Natural killer cell (primary cell): ENCODE data around the gene INPP4B. TPM values are rescaled to one million over a fixed set of nuclear protein-coding genes. Genes with fewer than 3 reads are reported as not detected.
A peak's percentile ranks its signal among the peaks of the same experiment; 100 is the strongest.

Experiments
- ATAC-seq, 3 donors: fragments of 150-1000 bp in 2 of 3; fragments of 200-7000 bp in 1 of 3; cut with Tn5 transposase; 1 replicate in 1 of 3; 2 replicates in 2 of 3; pipeline ENCODE4 v1.10.0; 2021; ENCODE audit warnings: mild to moderate bottlenecking in 2 of 3, moderate library complexity in 2 of 3
- DNase-seq, 2 donors: peaks; one replicate each; pipeline versions ENCODE4 v3.0.0 to v3.0.0-alpha.2; 2013 to 2021; ENCODE audit warnings: mixed read lengths in 1 of 2
- H3K27ac ChIP-seq: one replicate; pipeline ENCODE4 v1.5.1; 2013; ENCODE audit warnings: mild to moderate bottlenecking, low read length
- H3K27me3 ChIP-seq: one replicate; pipeline ENCODE4 v1.6.1; 2013; ENCODE audit warnings: low read length; ENCODE audit not compliant: control insufficient read depth, insufficient read depth
- H3K36me3 ChIP-seq: one replicate; pipeline ENCODE4 v1.6.1; 2013; ENCODE audit warnings: low read length; ENCODE audit not compliant: control insufficient read depth, insufficient read depth
- H3K4me1 ChIP-seq: one replicate; pipeline ENCODE4 v1.6.1; 2013; ENCODE audit warnings: low read length; ENCODE audit not compliant: control insufficient read depth, insufficient read depth
- H3K4me3 ChIP-seq: one replicate; pipeline ENCODE4 v1.5.1; 2013; ENCODE audit warnings: low read length
- H3K9me3 ChIP-seq: one replicate; pipeline ENCODE4 v1.6.1; 2013; ENCODE audit warnings: low read length; ENCODE audit not compliant: control insufficient read depth, insufficient read depth
- H3K27ac Mint-ChIP-seq, 2 donors: one replicate each; pipeline ENCODE4 v1.8.0; 2022; ENCODE audit warnings: mild to moderate bottlenecking in 2 of 2, mixed read lengths in 2 of 2, moderate library complexity in 1 of 2
- H3K27me3 Mint-ChIP-seq, 2 donors: one replicate each; pipeline ENCODE4 v1.8.0; 2022; ENCODE audit warnings: low read depth in 2 of 2, mixed read lengths in 2 of 2
- H3K36me3 Mint-ChIP-seq: one replicate; pipeline ENCODE4 v1.8.0; 2022; ENCODE audit warnings: mixed read lengths
- H3K4me1 Mint-ChIP-seq, 2 donors: one replicate each; pipeline ENCODE4 v1.8.0; 2022; ENCODE audit warnings: mixed read lengths in 2 of 2
- H3K4me3 Mint-ChIP-seq: one replicate; pipeline ENCODE4 v1.8.0; 2022; ENCODE audit warnings: mild to moderate bottlenecking, moderate library complexity, mixed read lengths
- H3K9me3 Mint-ChIP-seq, 2 donors: one replicate each; pipeline ENCODE4 v1.8.0; 2022; ENCODE audit warnings: mixed read lengths in 2 of 2
- WGBS: methylation state at CpG from one replicate; pipeline ENCODE4 v1.1.7; 2013; ENCODE audit warnings: missing lambda C conversion rate; ENCODE audit not compliant: insufficient coverage; 5-methylcytosine and 5-hydroxymethylcytosine counted together
- intact Hi-C: fragments of 100-400 bp; cut with micrococcal nuclease; formaldehyde crosslinking; loops from one replicate; pipeline ENCODE4 v1.14.2; 2022
- total RNA-seq, 4 donors: library from RNA; stranded (reverse); fragments of 120-200 nt in 1 of 4; gene quantifications; one replicate each; pipeline versions ENCODE4 v1.2.3 to v1.2.4, GENCODE V29; 2013 to 2022
- TF ChIP-seq, protein P1 (sequence below): fragments of 200-600 bp; IDR thresholded peaks from one replicate; pipeline ENCODE4 v1.8.0; 2022; ENCODE audit warnings: antibody characterized with exemption

INPP4B gene
- total RNA-seq, 3 donors from 2014 or later (not counting 1 experiment from before 2014, with no cell fraction given), result 2.4 to 6.2 (median 4.5) TPM

DNA sequence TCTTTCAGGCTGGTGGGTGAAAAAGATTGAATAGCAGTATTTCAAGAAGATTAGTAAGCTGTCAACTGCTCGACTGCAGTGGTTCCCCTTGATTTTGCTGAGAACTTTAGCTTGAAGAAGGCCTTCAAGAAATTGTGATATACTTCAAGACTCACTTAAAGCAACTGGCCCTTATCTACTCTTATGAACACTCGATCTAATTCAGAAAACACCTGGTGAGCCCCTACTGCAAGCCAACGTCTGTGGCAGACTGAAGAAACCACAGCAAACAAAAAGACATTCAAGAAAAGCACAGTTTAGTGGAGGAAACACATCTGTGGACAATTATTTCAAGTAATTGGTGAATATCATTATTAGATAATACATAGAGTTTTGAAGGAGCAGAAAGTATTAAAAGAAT, 119.0 kb downstream of the INPP4B start:
- no peaks in the 10 kb centered on the region for H3K4me1 ChIP-seq
- H3K27ac Mint-ChIP-seq, result no peak overlapping the region
- H3K27me3 ChIP-seq, result peaks cover 1% of the 10 kb centered on the region
- H3K27ac ChIP-seq, result no peak overlapping the region
- H3K4me1 Mint-ChIP-seq, result no peaks in the 10 kb centered on the region
- whole genome bisulfite sequencing, result 13% methylated on average over 3 of the region's 3 CpGs
- no peak overlapping the region for H3K4me3 ChIP-seq
- no peaks in the 10 kb centered on the region for H3K36me3 ChIP-seq
- TF ChIP-seq, protein P1, sequence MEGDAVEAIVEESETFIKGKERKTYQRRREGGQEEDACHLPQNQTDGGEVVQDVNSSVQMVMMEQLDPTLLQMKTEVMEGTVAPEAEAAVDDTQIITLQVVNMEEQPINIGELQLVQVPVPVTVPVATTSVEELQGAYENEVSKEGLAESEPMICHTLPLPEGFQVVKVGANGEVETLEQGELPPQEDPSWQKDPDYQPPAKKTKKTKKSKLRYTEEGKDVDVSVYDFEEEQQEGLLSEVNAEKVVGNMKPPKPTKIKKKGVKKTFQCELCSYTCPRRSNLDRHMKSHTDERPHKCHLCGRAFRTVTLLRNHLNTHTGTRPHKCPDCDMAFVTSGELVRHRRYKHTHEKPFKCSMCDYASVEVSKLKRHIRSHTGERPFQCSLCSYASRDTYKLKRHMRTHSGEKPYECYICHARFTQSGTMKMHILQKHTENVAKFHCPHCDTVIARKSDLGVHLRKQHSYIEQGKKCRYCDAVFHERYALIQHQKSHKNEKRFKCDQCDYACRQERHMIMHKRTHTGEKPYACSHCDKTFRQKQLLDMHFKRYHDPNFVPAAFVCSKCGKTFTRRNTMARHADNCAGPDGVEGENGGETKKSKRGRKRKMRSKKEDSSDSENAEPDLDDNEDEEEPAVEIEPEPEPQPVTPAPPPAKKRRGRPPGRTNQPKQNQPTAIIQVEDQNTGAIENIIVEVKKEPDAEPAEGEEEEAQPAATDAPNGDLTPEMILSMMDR, result no peak
- DNase-seq (no peak), ATAC-seq (no peak)
- intact Hi-C loops, result no loop called here
- no peaks in the 10 kb centered on the region for H3K9me3 ChIP-seq
- H3K9me3 Mint-ChIP-seq, result no peaks in the 10 kb centered on the region
- H3K4me3 Mint-ChIP-seq, result no peak overlapping the region
- no peaks in the 10 kb centered on the region for H3K27me3 Mint-ChIP-seq
- no peaks in the 10 kb centered on the region for H3K36me3 Mint-ChIP-seq

DNA sequence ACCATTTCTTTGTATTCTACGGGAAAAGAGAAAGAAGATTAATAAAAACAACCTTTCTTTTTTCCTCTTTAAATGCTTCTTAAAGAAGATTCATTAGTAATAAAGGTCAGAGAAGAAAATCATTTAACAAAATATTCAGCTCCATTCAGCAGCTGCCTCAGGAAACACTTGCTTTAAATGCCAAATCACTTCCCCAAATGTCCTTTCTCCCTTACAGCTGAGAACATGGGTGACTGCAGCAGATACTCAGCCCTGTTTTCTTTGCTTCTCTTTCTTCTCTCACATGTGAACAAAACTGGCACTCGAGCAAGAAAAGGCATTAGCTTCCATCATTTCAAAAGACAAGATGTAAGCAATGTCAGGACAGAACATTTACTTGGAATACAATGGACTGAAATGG, 120.2 kb downstream of the INPP4B start:
- H3K27me3 Mint-ChIP-seq, result no peaks in the 10 kb centered on the region
- WGBS, result 75% methylated on average over 1 of the region's 2 CpGs
- TF ChIP-seq, protein P1, result no peak
- Histone ChIP-seq H3K36me3 (no peaks in the 10 kb centered on the region), H3K4me1 (no peaks in the 10 kb centered on the region), H3K4me3 (no peak overlapping the region), H3K9me3 (no peaks in the 10 kb centered on the region), H3K27ac (no peak overlapping the region), H3K27me3 (peaks cover 2% of the 10 kb centered on the region)
- intact Hi-C loops, result no loop called here
- H3K4me1 Mint-ChIP-seq, result no peaks in the 10 kb centered on the region
- DNase-seq, result no peak
- no peak overlapping the region for H3K4me3 Mint-ChIP-seq
- no peak for ATAC-seq
- H3K9me3 Mint-ChIP-seq, result no peaks in the 10 kb centered on the region
- no peak overlapping the region for H3K27ac Mint-ChIP-seq
- H3K36me3 Mint-ChIP-seq, result no peaks in the 10 kb centered on the region

DNA sequence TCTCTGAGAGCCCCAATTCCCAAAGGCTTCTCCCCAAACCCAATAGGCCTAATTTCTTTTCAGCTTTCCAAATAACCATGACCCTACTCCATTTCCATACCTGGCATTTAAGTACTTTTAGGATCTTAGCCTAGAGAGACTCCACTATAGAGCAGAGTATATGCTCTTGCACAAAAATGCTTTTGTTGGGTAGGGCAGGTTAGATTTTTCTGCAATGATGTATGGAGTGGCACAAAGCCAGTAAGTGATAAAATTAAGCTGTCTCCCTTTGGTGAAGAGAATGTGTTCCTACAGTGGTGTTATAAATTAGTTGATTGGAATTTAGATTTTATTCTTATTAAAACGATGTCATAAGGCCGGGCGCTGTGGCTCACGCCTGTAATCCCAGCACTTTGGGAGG, 124.9 kb downstream of the INPP4B start:
- Histone ChIP-seq H3K36me3 (no peaks in the 10 kb centered on the region), H3K4me1 (no peaks in the 10 kb centered on the region), H3K9me3 (no peaks in the 10 kb centered on the region), H3K27me3 (peaks cover 2% of the 10 kb centered on the region), H3K4me3 (no peak overlapping the region), H3K27ac (no peak overlapping the region)
- Mint-ChIP-seq H3K4me1 (no peaks in the 10 kb centered on the region), H3K4me3 (no peak overlapping the region), H3K36me3 (no peaks in the 10 kb centered on the region), H3K9me3 (no peaks in the 10 kb centered on the region), H3K27me3 (no peaks in the 10 kb centered on the region), H3K27ac (no peak overlapping the region)
- intact Hi-C loops, result no loop called here
- ATAC-seq (no peak), DNase-seq (no peak)
- TF ChIP-seq, protein P1, result no peak
- 99% methylated on average over 4 of the region's 4 CpGs for WGBS

DNA sequence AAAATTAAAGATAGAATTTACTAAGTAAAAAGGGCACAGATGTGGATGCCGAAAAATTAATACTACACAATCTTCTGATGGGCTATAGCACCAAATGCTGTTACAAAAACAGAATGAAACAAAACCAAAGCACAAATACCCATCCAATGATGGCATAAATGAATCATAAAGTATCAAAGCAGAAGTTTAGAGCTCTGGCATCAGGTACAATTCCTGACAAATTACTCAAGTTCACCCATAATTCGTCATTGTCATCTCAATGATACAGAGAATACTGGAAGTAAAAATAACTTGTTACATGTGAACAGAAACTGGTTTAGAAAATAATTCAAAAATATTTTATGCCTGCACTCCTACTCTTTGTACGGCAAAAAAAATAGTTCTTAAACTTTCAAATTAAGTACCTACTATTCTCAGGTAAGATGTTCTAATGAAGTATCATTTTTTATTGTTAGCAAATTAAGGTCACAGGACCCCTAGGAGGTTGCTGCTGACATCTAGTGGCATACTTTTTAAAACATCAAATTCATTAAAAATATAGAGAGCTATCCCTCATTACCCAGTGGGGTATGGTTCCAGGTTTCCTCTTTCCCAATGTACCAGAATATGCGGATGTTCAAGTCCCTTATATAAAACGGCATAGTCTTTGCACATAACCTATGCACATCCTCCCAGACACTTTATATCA, 126.1 kb downstream of the INPP4B start:
- TF ChIP-seq, protein P1, result no peak
- no peak overlapping the region for H3K4me3 ChIP-seq
- no peak for ATAC-seq
- H3K9me3 Mint-ChIP-seq, result no peaks in the 10 kb centered on the region
- 45% methylated on average over 3 of the region's 5 CpGs for WGBS
- H3K27ac ChIP-seq, result no peak overlapping the region
- peaks cover 2% of the 10 kb centered on the region for H3K27me3 ChIP-seq
- H3K4me1 Mint-ChIP-seq, result no peaks in the 10 kb centered on the region
- no peak overlapping the region for H3K4me3 Mint-ChIP-seq
- peak in 1 of 2 donors; percentile 70 for DNase-seq
- no peaks in the 10 kb centered on the region for H3K36me3 ChIP-seq
- no peaks in the 10 kb centered on the region for H3K36me3 Mint-ChIP-seq
- no peaks in the 10 kb centered on the region for H3K9me3 ChIP-seq
- intact Hi-C loops, result no loop called here
- no peaks in the 10 kb centered on the region for H3K4me1 ChIP-seq
- H3K27me3 Mint-ChIP-seq, result no peaks in the 10 kb centered on the region
- no peak overlapping the region for H3K27ac Mint-ChIP-seq
